ENCODE data around the gene DOK7.

Gene DOK7

GRCh38 chr4:3429651-3430050 lies 33.5 kb upstream of the DOK7 start:
- no peak for DNase-seq

- no peak for DNase-seq
Measured at GRCh38 chr4:3430524-3430923, 32.6 kb upstream of the DOK7 start.

- no peak for DNase-seq
Measured at GRCh38 chr4:3431446-3431993, 31.6 kb upstream of the DOK7 start.

GRCh38 chr4:3432381-3432790 lies 30.7 kb upstream of the DOK7 start:
- DNase-seq = no peak

- DNase-seq = no peak
Measured at GRCh38 chr4:3433138-3433869, 29.8 kb upstream of the DOK7 start.

GRCh38 chr4:3434881-3435685 lies 28.0 kb upstream of the DOK7 start:
- no peak for DNase-seq

GRCh38 chr4:3435686-3435956 lies 27.5 kb upstream of the DOK7 start:
- DNase-seq = no peak

GRCh38 chr4:3436048-3436797 lies 26.9 kb upstream of the DOK7 start:
- no peak for DNase-seq

GRCh38 chr4:3436798-3437581 lies 26.1 kb upstream of the DOK7 start:
- no peak for DNase-seq

- DNase-seq = no peak
Measured at GRCh38 chr4:3437582-3437936, 25.5 kb upstream of the DOK7 start.

GRCh38 chr4:3437998-3438846 lies 24.9 kb upstream of the DOK7 start:
- DNase-seq = no peak

- DNase-seq = no peak
Measured at GRCh38 chr4:3438847-3439180, 24.3 kb upstream of the DOK7 start.

GRCh38 chr4:3439391-3439790 lies 23.7 kb upstream of the DOK7 start:
- no peak for DNase-seq

GRCh38 chr4:3440011-3440410 lies 23.1 kb upstream of the DOK7 start:
- no peak for DNase-seq

GRCh38 chr4:3440979-3441500 lies 22.1 kb upstream of the DOK7 start:
- DNase-seq = no peak

GRCh38 chr4:3441501-3442459 lies 21.3 kb upstream of the DOK7 start, which contains the start of gene HGFAC:
Gene HGFAC, plus strand, starts transcription at chr4:3441968. Its CDS starts 34 bp downstream, at chr4:3442002.
- DNase-seq = no peak

GRCh38 chr4:3442460-3442958 lies 20.6 kb upstream of the DOK7 start:
- no peak for DNase-seq

GRCh38 chr4:3442959-3443749 lies 20.0 kb upstream of the DOK7 start:
- peak; percentile 71 for DNase-seq

GRCh38 chr4:3443750-3444309 lies 19.3 kb upstream of the DOK7 start:
- no peak for DNase-seq
